ENCODE measurements around the gene HCRTR1.

Gene HCRTR1

GRCh38 chr1:31595836-31596736, 21.4 kb upstream of the HCRTR1 start:
- H3K4me3 ChIP-seq (replicated peaks in 1 of 2; ENCODE audit: low read depth in 2 of 2, low read length in 2 of 2) = no peak overlapping the region
- DNase-seq (ENCODE audit: low read depth in 2 of 2) = no peak
- no peak for TF ChIP-seq CTCF (IDR thresholded peaks at IDR 0.05; ENCODE audit: low read depth, low read length)

- no peak overlapping the region for H3K4me3 ChIP-seq (replicated peaks in 1 of 2; ENCODE audit: low read depth in 2 of 2, low read length in 2 of 2)
- no peak for DNase-seq (ENCODE audit: low read depth in 2 of 2)
- TF ChIP-seq CTCF (IDR thresholded peaks at IDR 0.05; ENCODE audit: low read depth, low read length) = no peak
These were observed 20.8 kb upstream of the HCRTR1 start for GRCh38 chr1:31596737-31597097.

GRCh38 chr1:31598980-31599379, 18.5 kb upstream of the HCRTR1 start:
- no peak for DNase-seq (ENCODE audit: low read depth in 2 of 2)
- no peak overlapping the region for H3K4me3 ChIP-seq (replicated peaks in 1 of 2; ENCODE audit: low read depth in 2 of 2, low read length in 2 of 2)
- no peak for TF ChIP-seq CTCF (IDR thresholded peaks at IDR 0.05; ENCODE audit: low read depth, low read length)

- H3K4me3 ChIP-seq (replicated peaks in 1 of 2; ENCODE audit: low read depth in 2 of 2, low read length in 2 of 2) = no peak overlapping the region
- DNase-seq (ENCODE audit: low read depth in 2 of 2) = no peak
- TF ChIP-seq CTCF (IDR thresholded peaks at IDR 0.05; ENCODE audit: low read depth, low read length) = no peak
These were observed 16.8 kb upstream of the HCRTR1 start for GRCh38 chr1:31600641-31601040.

DNA sequence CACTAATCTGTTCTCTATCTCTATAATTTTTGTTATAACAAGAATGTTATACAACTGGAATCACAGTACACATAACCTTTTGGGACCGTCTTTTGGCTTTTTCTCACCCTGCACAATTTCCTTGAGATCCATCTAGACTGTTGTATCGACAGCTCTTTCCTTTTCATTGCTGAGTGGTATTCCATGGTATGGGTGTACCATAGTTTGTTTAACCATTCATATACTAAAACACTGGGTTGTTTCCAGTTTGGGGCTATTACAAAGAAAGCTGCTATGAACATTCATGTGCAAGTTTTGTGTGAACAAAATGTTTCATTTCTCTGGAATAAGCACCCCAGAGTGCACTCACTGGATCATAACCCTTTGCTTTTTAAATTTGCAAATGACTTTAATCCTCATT, 15.4 kb upstream of the HCRTR1 start:
- DNase-seq (ENCODE audit: low read depth in 2 of 2) = no peak
- TF ChIP-seq CTCF (IDR thresholded peaks at IDR 0.05; ENCODE audit: low read depth, low read length) = no peak
- no peak overlapping the region for H3K4me3 ChIP-seq (replicated peaks in 1 of 2; ENCODE audit: low read depth in 2 of 2, low read length in 2 of 2)

DNA sequence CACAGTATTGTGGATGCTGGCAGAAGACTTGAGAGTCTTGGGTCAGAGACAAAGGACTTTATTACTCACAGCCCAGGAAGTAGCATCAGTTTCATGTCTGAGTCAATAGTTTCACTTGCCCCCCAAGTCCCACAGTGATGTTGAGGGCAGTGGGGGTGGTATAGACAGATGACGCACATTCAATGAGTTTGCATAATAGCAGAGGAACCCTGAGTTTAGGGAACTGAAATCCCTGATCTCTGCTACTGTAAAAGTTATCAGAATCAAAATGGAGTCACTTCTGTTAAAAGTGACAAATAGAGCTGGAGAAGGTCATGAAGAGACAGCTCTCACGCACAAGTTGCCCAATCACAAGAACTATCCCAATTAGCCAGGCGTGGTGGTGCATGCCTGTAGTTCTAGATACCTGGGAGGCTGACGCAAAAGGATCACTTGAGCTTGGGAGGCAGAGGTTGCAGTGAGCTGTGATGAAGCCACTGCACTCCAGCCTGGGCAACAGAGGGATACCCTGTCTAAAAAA, 11.5 kb upstream of the HCRTR1 start:
- peak; percentile 46 to 91 for DNase-seq (ENCODE audit: low read depth in 2 of 2)
- no peak overlapping the region for H3K4me3 ChIP-seq (replicated peaks in 1 of 2; ENCODE audit: low read depth in 2 of 2, low read length in 2 of 2)
- no peak for TF ChIP-seq CTCF (IDR thresholded peaks at IDR 0.05; ENCODE audit: low read depth, low read length)
